KBM-7 (cell line): Measurements from ENCODE around the gene ZNF318.

Source experiments
- DNase-seq: peaks from one replicate; pipeline ENCODE4 v3.0.0-alpha.2; 2015
- in situ Hi-C: fragments of 300-500 bp; cut with MboI; formaldehyde crosslinking; loops from 2 replicates; pipeline ENCODE4 v1.14.3; 2020; ENCODE audit warnings: low sequenced_read_pairs, low pct_unique_long_range_greater_than_20kb, mixed read lengths

The ZNF318 gene

GRCh38 chr6:43292763-43293318, 76.6 kb downstream of the ZNF318 start:
- DNase-seq, result no peak
- in situ Hi-C loops, result no loop called here

- in situ Hi-C loops, result no loop called here
- DNase-seq, result no peak
These were observed 77.1 kb downstream of the ZNF318 start for GRCh38 chr6:43292341-43292740.

- in situ Hi-C loops, result no loop called here
These were observed 77.7 kb downstream of the ZNF318 start for GRCh38 chr6:43291708-43292107.

GRCh38 chr6:43290905-43291355, 78.5 kb downstream of the ZNF318 start:
- no peak for DNase-seq
- in situ Hi-C loops, result no loop called here

More at GRCh38 chr6:43291708-43292107, 77.7 kb downstream of the ZNF318 start:
- no peak for DNase-seq

GRCh38 chr6:43290339-43290904, 79.0 kb downstream of the ZNF318 start:
- no peak for DNase-seq
- in situ Hi-C loops, result no loop called here

- no peak for DNase-seq
- in situ Hi-C loops, result no loop called here
These were observed 81.4 kb downstream of the ZNF318 start for GRCh38 chr6:43287717-43288679.

GRCh38 chr6:43286980-43287716, 82.3 kb downstream of the ZNF318 start:
- in situ Hi-C loops, result no loop called here
- no peak for DNase-seq

- in situ Hi-C loops, result no loop called here
- no peak for DNase-seq
These were observed 82.9 kb downstream of the ZNF318 start for GRCh38 chr6:43286456-43286979.
